LNCaP clone FGC (cell line): Measurements from ENCODE around the gene RNF130.

ENCODE experiments used
- DNase-seq: peaks from one replicate; pipeline ENCODE4 v3.0.0-alpha.2; 2011; ENCODE audit warnings: low read depth
- H3K4me3 ChIP-seq: 2 replicates; pipeline ENCODE4 v1.5.1; 2011; ENCODE audit warnings: mild to moderate bottlenecking, low read depth, low read length, control low read depth
- CTCF ChIP-seq: IDR thresholded peaks from 2 replicates; pipeline ENCODE4 v1.5.1; 2012; ENCODE audit warnings: mild to moderate bottlenecking; ENCODE audit not compliant: control insufficient read depth, insufficient read depth; ENCODE audit errors: extremely low read depth

Gene RNF130

GRCh38 chr5:180071531-180072255, at the start of gene RNF130:
Gene RNF130, minus strand, starts transcription at chr5:180071759. Its CDS starts 57 bp downstream, at chr5:180071702.
- no peak for TF ChIP-seq CTCF
- DNase-seq = no peak
- peak within 1 kb of the TSS; percentile 69 for H3K4me3 ChIP-seq

GRCh38 chr5:180120237-180121101, 48.9 kb upstream of the RNF130 start:
- no peak for DNase-seq
- H3K4me3 ChIP-seq = no peak overlapping the region
- no peak for TF ChIP-seq CTCF

- DNase-seq = no peak
- H3K4me3 ChIP-seq = no peak overlapping the region
- TF ChIP-seq CTCF = no peak
These were observed 48.3 kb upstream of the RNF130 start for GRCh38 chr5:180119903-180120236.

- no peak for TF ChIP-seq CTCF
- DNase-seq = no peak
- no peak overlapping the region for H3K4me3 ChIP-seq
These were observed 47.7 kb upstream of the RNF130 start for GRCh38 chr5:180119031-180119902.

GRCh38 chr5:180118391-180118791, 46.8 kb upstream of the RNF130 start:
- no peak for TF ChIP-seq CTCF
- no peak for DNase-seq
- H3K4me3 ChIP-seq = no peak overlapping the region

- H3K4me3 ChIP-seq = no peak overlapping the region
These were observed 45.6 kb upstream of the RNF130 start for GRCh38 chr5:180117000-180117725.

More at GRCh38 chr5:180117000-180117725, 45.6 kb upstream of the RNF130 start:
- peak; percentile 31 for DNase-seq
- TF ChIP-seq CTCF = peak; percentile 87
